GM10248 (cell line): ENCODE data around the gene GAPDHS.

Experiments
- CTCF ChIA-PET: fragments of 300-600 bp; sonication (Branson Sonifier 250); formaldehyde crosslinking; extraction: SDS; loops from one replicate; lab custom pipeline; 2021; ENCODE audit warnings: antibody characterized with exemption; lab: Yijun Ruan, JAX
- POLR2A ChIA-PET: fragments of 350-650 bp; sonication (Branson Sonifier 250); formaldehyde crosslinking; extraction: SDS; loops from one replicate; lab custom pipeline; 2020; ENCODE audit warnings: antibody characterized with exemption; lab: Yijun Ruan, JAX
- DNase-seq: peaks from one replicate; pipeline ENCODE4 v3.0.0; 2012; ENCODE audit errors: extremely low spot score
- CTCF ChIP-seq: IDR thresholded peaks from 2 replicates; pipeline ENCODE4 v1.5.1; 2012; ENCODE audit warnings: mild to moderate bottlenecking, low read depth; ENCODE audit errors: extremely low read depth, missing control alignments, control extremely low read depth

The GAPDHS gene

GRCh38 chr19:35533201-35533821 is at the start of gene GAPDHS:
Gene GAPDHS, plus strand, starts transcription at chr19:35533456. Its CDS starts 72 bp downstream, at chr19:35533528.
- no peak for TF ChIP-seq CTCF
- ChIA-PET POLR2A (no interaction called here), CTCF (interaction anchor here (1.0 to 2.9 kb wide), 2 partner anchors 11 to 23 kb away, joined by 3 to 14 read pairs; no protein-coding TSS in a partner anchor)
- no peak for DNase-seq

GRCh38 chr19:35484252-35485036 is 48.8 kb upstream of the GAPDHS start:
- no peak for TF ChIP-seq CTCF
- DNase-seq: peak; percentile 81
- ChIA-PET POLR2A (interaction anchor here (0.6 kb wide), 1 partner anchor 22 kb away, joined by 3 read pairs; no protein-coding TSS in a partner anchor), CTCF (interaction anchor here (1.7 to 6.3 kb wide), 2 partner anchors 12 to 15 kb away, joined by 9 to 63 read pairs; no protein-coding TSS in a partner anchor)

- ChIA-PET CTCF (interaction anchor here (1.3 to 6.3 kb wide), 8 partner anchors 8 to 133 kb away, joined by 3 to 63 read pairs (median 10); no protein-coding TSS in a partner anchor), POLR2A (no interaction called here)
Observed at GRCh38 chr19:35486268-35486708, 47.0 kb upstream of the GAPDHS start.

GRCh38 chr19:35487656-35488182 is 45.5 kb upstream of the GAPDHS start:
- DNase-seq: no peak
- CTCF ChIA-PET: interaction anchor here (1.1 to 6.3 kb wide), 7 partner anchors 9 to 218 kb away, joined by 3 to 63 read pairs (median 9); no protein-coding TSS in a partner anchor
- POLR2A ChIA-PET: no interaction called here
- TF ChIP-seq CTCF: no peak

More at GRCh38 chr19:35486268-35486708, 47.0 kb upstream of the GAPDHS start:
- TF ChIP-seq CTCF: no peak
- no peak for DNase-seq

GRCh38 chr19:35488677-35489076 is 44.6 kb upstream of the GAPDHS start:
- no peak for DNase-seq
- POLR2A ChIA-PET: no interaction called here
- no peak for TF ChIP-seq CTCF
- CTCF ChIA-PET: interaction anchor here (1.3 to 6.3 kb wide), 4 partner anchors 8 to 83 kb away, joined by 3 to 63 read pairs (median 5); no protein-coding TSS in a partner anchor

GRCh38 chr19:35490364-35490763 is 42.9 kb upstream of the GAPDHS start, which contains the start of gene KRTDAP:
Gene KRTDAP, minus strand, starts transcription at chr19:35490464. Its CDS starts 22 bp downstream, at chr19:35490442.
- ChIA-PET CTCF (interaction anchor here (0.9 to 8.0 kb wide), 5 partner anchors 18 to 137 kb away, joined by 4 to 94 read pairs (median 7); partner anchors contain the start of gene FFAR3), POLR2A (interaction anchor here (1.0 kb wide), 1 partner anchor 20 kb away, joined by 3 read pairs; no protein-coding TSS in a partner anchor)
- TF ChIP-seq CTCF: no peak
- DNase-seq: no peak
